Fibroblast of mammary gland (primary cell): ENCODE results near the gene FHOD3.

Source experiments
- DNase-seq: peaks from one replicate; pipeline ENCODE4 v3.0.0-alpha.2; 2010; ENCODE audit warnings: low read depth
- H3K4me3 ChIP-seq: 2 replicates; pipeline ENCODE4 v1.5.1; 2011; ENCODE audit warnings: low read depth, mild to moderate bottlenecking, low read length, moderate library complexity; ENCODE audit not compliant: control insufficient read depth
- CTCF ChIP-seq: conservative IDR thresholded peaks from 2 replicates; pipeline ENCODE4 v1.5.1; 2011; ENCODE audit warnings: low read depth, low read length, inconsistent platforms; ENCODE audit not compliant: control insufficient read depth, insufficient read depth

FHOD3 gene

DNA sequence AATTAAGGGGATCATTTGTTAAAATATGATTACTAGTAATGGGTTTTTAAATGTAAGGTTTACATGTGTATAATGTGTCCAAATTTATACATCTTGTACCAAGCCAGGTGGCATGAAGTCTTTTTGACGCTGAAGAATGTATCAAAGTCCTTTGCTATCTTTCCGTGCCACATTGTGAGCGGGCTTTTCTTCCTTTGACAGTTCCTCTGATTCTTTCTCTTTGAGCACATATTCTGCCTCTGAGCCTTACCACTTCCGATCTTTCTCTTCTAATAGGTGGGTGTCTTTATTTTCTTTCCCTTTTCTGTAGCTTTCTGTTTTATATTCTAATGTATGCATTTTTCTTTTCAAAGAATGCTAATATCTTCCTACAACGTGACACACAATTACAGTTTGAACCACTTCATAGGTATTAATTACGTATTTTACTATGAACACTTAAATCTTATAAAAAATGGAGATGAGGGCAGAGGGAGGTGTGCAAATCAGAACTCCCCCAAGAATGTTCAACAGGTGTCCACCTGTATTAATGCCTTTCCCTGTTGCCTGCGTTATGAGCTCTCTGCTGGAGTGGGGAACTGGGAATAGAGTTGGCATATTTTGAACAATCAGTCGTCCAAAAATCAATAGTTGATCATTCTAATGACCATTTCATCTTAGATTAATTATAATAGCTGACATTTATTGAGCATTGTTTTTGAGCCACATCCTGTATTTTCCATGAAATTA is 355.8 kb downstream of the FHOD3 start:
- DNase-seq: no peak
- no peak for TF ChIP-seq CTCF
- H3K4me3 ChIP-seq: no peak overlapping the region

DNA sequence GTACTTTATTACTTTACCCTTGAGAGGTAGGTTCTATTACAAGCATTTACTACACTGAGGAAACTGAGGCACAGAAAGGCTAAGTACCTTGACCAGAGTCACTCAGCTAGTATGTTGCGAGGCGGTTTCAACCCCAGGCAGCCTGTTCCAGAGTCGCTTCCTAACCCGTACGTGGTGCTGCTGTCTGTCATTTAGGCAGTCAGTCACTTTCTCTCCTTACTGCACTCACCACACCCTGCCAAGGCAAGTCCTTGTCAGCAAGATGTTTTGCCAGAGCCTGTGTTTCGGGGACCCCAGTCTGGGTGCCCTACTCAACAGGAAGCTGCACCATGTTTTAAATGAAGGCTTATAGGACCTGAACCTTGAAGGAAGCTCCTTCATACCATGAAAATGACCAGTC is 356.4 kb downstream of the FHOD3 start:
- no peak for DNase-seq
- no peak for TF ChIP-seq CTCF
- H3K4me3 ChIP-seq: no peak overlapping the region

- no peak for TF ChIP-seq CTCF
- no peak for DNase-seq
- no peak overlapping the region for H3K4me3 ChIP-seq
Measured at GRCh38 chr18:36655074-36655473, 357.6 kb downstream of the FHOD3 start.

- H3K4me3 ChIP-seq: no peak overlapping the region
- TF ChIP-seq CTCF: no peak
- no peak for DNase-seq
Measured at GRCh38 chr18:36655930-36656329, 358.4 kb downstream of the FHOD3 start.

DNA sequence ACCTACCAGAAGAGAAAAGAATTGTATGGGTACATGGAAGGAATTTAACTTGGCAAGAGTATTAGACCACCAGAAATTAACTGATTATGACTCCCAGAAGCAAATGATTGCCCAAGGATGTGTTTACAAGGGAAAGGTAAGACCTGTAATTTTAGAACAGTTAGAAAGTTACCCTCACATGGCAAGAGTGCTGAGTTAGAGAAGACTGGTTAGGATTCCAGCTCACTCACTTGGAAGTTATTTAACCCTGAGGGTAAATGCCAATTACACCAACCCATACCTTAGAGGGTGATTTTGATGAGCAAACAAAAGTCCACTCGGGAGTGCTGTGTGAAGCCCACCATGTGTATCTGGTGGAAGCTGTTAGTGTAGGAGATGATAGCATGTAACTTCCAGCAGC is 361.1 kb downstream of the FHOD3 start:
- no peak for DNase-seq
- no peak for TF ChIP-seq CTCF
- H3K4me3 ChIP-seq: no peak overlapping the region

DNA sequence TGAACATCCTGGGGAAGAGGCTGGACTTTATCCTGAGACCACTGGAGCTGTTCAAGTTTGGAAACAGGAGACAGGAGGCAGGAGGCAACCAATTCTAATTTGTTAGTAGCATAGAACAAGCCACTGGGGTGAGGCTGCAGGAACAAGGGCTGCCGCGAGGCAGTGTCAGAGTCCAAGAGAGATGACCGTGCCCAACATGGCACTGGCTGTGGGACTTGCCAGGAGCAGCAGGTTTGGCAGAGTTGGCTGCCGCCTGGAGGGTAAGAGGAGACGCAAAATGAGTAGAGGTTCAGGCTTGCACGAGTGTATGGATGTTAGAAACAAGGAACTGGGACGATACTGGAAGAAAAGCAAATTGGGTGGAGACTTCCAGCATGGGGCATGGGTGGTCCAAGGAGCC is 362.8 kb downstream of the FHOD3 start:
- TF ChIP-seq CTCF: no peak
- no peak for DNase-seq
- H3K4me3 ChIP-seq: no peak overlapping the region

DNA sequence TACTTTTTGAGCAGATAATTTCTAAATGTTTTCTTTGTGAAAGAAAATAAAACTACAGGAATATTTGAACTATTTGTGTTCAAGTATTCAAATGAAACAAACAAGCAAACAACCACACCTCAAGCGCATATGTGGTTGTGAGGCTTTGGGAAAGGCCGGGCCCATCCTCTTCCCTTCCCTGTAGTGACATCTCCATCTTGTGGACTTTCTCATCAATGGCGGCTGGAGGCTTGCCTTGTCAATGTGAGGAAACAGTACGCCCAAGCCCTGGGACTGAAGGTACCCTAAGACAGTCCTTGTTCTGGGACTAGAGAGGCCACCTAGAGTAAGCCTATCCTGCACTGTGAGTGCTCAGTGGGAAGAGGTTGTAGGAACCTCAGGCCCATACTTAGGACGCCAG is 364.5 kb downstream of the FHOD3 start:
- peak; percentile 31 for DNase-seq
- peak; percentile 29 for TF ChIP-seq CTCF
- no peak overlapping the region for H3K4me3 ChIP-seq
